ENCODE results near the gene FYN.
A peak's percentile ranks its signal among the peaks of the same experiment; 100 is the strongest.

Gene FYN

DNA sequence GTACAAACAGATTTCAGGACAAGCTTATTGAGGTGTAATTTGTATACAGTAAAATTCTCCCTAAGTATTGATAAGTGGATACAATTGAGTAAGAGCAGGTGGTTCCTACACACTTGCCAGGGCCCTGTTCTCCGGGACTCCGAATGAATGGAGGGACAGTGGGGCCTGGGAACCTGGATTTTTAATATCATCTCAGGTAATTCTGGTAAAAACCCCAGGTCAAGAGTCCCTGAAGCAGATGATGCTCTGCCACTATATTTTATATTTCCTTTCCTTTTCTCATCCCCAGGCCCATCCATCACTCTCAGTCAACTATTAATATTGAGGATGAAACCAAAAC lies 104.9 kb downstream of the FYN start:
- no peak for DNase-seq

DNA sequence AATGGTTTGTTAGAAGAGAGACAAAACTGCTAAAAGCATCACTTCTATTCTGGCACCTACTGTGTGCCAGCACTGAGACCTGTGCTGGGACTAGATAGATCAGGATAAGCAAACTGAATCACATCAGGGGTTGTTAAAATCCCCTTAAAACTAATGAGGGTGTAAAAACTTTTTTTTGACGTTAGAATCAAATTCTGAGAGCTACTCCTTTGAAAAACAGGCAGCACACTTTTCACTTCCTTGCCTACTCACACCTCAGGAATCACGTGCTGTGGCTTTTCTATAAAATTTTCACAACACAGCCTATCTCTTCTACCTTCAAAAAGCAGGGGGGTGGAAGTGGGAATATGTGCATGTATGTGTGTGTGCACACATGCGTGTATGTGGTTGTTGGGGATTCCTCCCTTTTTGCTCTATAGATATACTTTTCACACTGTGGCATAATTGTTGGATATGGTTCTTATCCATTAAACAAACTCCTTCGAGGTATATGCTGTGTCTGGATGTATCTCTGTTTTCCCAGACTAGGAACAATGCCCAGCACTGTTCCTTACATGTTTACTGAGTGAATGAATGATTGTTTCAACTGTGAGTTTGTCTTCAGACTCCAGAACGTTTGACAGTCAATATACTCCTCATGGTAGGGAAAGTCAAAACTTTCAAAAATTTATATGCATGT lies 105.4 kb downstream of the FYN start:
- no peak for DNase-seq

DNA sequence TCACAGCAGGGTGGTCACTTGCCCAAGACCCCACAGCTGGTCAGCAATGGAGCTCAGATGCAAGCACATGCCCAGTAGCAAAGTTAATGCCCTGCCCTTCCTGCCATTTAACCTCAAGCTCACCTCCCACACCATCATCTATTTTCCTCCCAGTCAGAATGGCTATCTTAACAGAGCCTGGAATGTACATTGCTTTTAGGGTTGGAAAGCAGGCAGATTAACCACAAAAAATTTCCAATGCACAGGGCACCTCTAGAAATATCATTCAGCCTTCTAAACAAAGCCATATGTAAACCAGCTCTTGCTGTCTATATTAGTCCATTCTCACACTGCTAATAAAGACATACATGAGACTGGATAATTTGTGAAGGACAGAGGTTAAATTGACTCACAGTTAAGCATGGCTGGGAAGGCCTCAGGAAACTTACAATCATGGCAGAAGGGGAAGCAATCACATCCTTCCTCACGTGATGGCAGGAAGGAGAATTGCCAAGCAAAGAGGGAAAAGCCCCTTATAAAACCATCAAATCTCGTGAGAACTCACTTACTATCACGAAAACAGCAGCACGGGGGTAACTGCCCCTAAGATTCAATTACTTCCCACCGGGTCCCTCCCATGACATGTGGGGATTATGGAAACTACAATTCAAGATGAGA lies 106.9 kb downstream of the FYN start:
- peak; percentile 79 for DNase-seq

DNA sequence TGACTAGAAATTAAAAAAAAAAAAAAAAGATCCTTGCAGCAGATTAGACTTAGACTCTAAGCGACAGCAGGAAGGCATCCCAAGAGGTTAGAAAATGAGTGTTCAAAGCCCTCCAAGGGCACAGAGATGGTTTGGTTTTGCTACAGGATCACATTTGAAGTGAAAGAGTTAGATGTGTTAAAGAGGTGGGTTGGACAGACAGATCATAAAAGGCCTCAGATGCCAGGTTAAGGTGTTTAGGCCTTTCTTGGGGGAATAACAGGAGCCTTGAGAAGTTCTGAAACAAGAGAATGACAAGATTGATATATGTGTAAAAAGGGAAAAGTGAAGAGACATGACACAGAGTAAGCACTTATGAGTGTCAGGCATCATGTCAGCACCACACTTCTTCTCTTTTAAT lies 107.5 kb downstream of the FYN start:
- DNase-seq: no peak

DNA sequence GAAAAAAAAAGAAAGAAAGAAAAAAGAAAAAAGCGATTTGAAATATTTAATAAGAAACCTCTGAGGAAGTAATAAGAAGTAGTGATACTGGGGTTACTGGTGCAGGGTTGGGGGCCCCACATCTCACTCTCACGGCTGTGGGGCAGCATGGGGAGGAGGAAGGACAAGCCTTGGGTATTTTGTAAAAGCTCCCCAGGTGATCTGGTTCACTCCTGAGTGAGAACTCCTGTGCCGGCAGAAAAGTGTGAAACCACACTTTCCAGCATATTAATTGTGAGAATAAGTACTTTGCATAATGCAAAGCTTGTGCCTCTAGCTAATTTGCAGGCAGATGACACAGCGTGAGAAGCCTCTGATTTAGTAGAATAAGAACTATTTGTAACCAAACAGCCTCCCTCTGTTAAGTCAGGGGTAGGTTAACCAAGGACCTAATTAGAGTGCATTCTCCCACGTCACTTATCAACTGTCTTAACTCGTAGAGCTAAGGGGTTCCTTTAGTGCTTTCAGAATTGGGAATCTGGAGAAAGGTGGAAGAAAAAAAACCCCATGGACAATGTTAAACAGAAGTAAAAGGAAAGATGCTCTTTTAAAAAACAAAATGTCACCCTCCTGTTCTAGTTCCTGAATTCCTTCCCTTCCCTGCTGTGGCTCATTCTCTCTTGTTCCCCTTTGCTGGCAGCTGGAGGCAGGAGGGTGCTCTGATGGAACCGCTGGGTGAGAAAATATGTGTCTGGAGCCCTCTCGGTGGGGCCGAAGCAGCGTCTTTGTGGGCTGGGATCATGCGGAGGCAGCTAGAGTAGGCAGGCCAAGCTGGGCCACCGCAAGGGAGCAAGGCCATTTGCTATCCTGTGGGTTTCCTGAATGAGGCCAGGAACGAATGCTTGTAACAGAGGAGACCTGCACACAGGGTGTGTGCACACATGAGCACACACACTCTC lies 108.7 kb downstream of the FYN start:
- DNase-seq: peak; percentile 47

DNA sequence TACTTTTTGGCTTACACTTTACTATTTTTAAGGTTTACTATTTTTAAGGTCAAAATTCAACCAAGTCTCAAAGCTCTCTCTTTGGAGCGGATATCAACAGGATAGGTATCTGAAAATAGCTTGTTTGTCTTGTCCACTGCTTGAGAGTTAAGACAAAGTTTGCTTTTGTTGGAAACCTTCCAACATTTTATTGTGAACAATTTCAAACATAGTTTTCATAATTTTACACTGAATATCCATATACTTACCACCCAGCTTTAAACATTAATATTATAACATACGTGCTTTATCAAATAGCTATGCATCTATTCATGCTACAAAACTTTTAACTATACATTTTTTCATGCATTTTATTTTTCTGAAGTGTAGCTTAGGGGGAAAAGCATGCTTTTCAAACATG lies 109.9 kb downstream of the FYN start:
- DNase-seq: peak; percentile 91

DNA sequence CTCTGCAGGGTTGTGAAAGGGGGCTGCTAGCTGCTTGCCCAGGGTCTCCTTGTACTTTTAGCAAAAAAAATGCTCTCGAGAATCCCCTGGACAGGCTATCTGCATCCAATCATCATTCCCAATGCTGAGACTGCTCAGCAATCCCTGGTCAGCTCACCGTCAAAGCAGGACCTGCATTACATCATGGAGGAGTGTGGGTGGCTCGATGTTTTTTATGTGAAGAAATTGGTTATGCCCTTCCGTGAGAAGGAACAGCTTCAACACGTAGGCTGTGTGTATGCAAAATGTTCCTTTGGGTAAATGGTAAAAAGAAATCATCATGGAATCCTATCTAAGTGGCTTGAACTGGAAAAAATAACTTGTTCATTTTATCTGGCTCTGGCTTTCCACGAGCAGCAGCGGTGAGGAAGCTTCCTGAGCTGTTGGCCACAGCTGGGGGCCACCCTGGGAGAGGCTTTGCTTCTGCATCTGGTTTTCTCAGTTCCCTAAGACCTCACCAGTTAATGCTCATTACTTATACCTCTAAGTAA lies 111.4 kb downstream of the FYN start:
- peak; percentile 69 for DNase-seq

DNA sequence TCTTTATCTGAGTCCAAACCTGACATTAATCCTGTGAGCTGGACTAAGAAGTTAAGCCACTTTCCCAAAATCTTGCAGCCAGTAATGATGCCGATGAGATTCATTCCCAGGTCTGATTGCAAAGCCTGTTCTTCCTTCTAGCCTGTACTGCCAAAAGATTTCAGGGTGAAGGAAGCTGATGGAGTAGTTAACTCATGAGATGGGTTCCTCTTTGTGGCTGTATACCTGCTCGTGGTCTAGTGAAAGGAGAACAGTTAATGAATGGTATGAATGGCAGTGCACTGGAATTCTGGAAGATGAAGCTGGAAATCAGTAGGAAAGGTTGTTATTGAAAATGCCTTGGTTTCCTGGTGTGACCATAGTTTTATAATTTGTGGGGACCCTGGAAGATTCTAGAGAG lies 112.0 kb downstream of the FYN start:
- no peak for DNase-seq

DNA sequence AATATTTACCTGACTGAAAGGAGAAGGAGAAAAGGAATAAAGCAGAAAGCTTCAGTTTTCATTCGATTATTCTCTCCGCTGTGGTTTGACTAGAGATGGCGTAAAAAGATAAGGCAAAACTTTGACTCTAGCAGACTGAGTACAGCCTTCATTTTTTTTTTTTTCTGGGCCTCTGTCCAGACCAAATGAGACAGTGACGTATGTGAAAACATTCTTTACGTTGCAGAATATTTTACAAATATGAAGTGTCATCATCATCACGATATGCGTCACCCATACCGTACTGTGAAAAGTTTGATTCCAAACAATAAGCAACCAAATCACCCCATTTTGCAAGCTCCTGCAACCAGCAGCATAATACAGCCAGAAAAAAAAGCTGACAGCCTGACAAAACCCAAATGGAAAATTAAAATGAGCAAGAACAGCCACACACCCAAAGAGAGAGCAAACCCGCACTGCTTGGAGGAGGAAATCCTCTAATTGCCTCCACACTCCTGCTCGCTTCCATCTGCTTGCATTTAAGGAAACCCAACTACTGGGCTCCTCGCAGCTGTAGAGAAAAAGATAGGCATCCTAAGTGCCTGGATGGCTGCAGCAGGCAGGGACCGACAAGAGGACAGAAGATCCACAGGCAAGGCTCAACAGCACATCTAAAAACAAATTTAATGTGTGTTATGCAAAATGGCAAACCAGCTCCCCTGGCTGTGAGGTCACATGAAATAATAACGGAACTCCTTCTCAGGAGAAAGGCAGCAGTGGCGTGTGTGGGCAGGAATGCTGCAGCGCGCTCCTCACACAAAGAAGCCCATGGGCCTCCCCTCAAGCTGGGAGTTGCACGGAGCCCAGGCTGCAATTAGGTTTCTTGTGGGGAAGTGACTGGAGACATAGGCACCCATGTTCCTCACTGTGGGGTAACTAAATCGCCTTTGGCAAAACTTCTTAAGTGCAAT lies 113.1 kb downstream of the FYN start:
- peak; percentile 90 for DNase-seq

DNA sequence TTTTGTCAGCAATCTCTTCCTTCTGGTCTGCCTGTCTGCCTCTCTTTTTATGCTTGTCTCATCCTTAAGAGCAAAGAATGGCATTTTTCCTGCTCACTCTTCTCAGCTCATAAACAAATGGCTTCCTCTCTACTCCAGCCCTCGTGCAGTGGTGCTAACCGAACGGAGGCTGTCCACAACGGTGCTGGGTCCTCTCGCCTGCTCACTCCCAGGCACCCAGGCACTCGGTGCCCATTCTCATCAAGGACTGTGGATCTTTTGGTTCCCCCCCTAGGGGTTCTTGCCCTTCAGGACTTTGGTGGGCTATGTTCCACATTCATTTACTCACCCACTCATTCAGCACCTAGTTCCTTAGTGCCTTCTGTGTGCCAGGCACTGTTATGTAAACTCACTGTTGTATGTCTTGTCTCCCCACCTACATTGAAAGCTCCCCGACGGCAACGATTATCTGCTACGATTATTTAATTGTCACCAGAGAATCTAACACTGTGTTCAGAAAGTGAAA lies 113.9 kb downstream of the FYN start:
- no peak for DNase-seq

DNA sequence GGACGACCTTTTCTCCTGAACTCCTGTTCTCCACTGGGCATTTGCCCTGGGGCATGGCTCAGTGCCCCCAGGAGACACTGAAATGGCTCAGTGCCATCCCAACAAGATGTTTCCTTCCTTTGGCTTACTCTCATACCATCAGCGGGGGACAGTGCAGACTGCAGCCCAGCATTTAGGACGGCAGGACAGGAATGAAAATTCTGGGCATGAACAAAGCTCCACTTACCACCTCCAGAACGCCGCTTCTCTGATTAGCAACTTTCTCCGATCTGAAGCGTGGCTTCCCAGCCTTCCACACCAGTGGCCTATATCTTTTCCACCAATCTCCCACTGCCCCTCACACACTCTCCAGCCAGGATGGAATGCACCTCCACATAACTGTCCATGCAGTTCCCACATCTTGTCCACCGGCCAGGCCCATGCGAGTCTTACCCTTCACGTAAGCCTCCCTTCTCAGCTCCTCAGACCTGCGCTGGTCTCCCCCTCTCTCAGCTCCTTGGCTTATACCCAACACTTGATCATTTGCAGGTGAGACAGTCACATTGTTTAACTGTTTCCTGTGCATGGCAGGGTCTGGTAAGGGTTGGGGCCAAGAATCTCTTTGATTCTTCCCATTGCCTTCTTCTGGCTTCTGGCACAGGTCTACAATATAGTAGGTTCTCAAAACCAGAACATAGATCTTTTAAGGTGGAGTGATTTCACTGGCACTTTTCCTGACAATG lies 114.5 kb downstream of the FYN start:
- DNase-seq: no peak

DNA sequence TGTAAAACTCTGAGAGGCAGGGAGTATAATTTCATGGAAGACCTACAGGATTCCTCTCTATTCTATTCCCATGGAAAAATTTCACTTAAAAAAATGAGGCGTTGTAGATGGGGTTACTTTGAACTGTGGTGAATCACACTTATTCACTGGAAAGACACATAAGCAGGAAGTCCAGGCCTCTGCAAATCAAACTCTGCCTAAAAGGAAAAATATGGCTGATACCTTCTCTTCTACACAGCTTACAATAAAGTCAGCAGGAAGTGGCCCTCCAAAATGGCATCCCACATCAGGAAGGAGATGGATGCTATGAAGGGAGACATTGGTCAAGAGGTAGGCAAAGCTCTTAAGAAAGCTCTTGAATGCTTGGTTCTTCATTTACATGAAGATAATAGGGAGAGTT lies 115.9 kb downstream of the FYN start:
- DNase-seq: peak; percentile 77

DNA sequence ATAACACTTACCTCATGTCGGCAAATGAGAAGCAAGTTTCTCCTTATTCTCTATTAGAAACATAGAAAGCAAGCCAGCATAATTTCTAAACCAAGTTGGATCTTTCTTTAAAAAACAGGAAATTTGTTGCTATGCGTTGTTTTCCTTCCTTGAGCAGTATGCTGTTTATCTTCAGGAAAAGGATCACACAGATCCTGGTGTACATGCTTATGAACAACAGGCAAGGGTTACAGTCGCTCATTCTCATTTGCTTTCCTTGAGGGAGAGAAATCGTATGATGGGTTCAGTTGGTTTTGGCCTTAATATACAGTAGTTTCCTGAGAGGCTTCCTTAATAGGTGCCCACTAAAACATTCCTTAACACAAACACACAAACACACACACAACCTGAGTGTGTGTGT lies 118.8 kb downstream of the FYN start:
- DNase-seq: no peak

DNA sequence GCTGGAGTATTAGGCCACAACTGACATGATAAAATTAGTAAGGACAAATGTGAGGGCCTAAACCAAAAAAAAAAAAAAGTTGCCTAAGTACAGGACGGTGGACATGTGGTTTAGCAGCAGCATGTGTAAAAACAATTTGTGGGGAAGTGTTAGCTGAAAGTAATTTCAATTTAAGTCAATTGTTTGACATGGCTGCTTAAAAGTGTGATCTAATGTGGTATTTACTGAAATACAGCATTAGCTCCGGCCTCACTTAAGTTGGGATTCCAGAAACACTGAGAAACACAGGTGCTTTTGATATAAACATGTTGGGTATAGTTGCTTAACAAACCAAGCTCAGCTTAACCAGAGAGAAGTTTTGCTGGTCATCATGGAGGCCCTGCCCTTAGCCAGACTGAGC lies 119.7 kb downstream of the FYN start:
- DNase-seq: no peak

DNA sequence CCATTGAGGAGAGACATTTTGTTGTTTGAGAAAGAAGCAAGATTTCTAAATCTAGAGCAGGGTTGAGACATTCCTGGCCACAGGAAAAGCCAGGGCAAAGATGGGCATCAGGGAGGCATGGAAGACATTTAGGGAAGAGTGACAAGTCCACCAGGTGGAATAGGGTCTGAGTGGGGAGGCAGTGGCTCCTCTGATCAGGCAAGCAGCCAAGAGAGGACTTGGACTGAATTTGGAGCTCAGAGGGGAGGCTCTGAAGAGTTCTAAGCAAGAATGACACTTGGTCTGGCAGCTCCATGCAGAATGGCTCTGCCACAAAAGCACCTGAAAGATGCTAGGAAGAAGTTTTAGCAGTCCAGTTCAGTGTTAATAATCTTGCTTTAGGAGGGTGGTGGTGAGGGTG lies 120.8 kb downstream of the FYN start:
- DNase-seq: no peak

DNA sequence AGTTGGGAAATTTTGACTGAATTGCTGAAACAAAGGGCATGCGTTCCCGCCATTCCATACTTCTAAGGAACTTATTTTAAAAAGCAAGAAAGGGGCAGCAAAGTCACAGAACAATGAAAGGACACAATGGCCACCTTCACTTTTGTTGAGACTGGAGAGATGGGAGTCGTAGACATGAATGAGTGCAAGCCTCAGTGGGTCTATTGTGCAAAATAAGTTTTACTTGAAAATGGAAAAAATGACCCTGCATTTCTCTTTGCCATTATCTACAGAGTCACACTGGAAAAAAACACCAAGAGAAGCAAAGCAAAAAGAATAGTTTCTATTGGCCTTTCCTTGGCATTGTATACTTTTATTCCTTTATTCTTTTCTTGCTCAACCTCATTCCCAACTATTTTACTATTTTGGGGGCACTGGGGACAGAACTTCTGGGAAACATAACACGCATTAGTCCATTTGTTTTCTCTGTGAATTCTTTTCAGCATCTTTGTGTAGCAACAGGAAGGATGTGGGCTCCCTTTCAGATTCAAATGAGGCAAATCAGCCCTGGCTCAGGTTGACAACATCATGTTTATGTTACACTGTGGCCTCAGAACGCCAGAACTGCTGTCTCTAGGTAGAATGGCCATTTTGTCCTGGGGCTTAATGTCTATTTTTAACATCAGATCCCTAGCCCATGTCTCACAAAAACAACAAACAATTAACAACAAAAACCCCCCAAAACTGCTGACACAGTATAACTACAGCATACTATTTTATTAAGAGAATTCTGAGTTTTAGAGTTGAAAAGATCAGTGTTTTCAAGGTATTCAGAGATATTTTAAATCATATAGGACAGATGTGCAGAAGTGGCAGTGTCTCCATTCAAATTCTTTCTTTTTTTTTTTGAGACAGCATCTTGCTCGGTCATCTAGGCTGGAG lies 122.2 kb downstream of the FYN start:
- peak; percentile 66 for DNase-seq

DNA sequence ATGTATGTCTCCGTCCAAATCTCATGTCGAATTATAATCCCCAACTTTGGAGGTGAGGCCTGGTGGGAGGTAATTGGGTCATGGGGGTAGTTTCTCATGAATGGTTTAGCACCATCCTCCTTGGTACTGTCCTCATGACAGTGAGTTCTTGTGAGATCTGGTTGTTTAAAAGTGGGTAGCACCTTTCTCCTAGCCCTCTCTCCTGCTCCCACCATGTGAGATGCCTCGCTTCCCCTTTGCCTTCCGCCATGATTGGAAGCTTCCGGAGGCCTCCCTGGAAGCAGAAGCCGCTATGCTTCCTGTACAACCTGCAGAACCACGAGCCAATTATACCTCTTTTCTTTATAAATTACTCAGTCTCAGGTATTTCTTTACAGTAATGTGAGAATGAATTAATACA lies 123.1 kb downstream of the FYN start:
- no peak for DNase-seq

DNA sequence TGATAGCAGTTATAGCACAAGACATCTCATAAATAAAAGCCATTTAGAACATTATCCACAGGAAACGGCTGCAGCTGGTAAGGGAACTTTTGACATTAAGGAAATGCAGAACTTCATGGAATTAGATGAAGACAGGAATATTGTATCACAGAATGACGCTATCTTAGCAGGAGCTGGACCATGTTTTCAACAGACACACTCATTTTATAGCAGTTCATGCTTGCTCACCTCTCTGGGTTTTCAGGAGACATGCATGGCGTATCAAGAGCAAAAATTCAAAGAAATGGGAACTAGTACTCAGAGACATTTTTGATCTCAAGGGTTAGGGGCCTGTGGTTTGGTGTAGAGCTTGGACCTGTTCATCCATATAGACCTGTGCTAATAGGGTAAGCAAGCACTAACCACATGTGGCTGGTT lies 125.0 kb downstream of the FYN start:
- DNase-seq: no peak

DNA sequence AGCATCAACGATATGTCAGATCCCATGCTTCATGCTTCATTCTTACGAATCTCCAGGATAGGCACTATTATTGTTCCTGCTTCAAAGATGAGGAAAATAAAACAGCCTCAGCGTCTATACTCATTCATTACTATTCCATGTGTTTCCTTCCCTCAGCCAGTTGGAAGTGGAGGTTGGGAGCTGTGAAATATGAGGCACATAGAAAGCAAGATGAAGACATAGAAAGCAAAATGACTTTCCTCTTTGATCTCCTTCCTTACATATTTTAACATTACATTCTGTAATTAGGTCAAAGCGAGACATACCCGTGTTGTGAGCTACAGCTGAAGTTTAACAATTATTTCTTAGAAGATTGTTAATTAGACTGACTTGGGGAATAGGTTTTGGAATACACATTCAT lies 125.4 kb downstream of the FYN start:
- no peak for DNase-seq

DNA sequence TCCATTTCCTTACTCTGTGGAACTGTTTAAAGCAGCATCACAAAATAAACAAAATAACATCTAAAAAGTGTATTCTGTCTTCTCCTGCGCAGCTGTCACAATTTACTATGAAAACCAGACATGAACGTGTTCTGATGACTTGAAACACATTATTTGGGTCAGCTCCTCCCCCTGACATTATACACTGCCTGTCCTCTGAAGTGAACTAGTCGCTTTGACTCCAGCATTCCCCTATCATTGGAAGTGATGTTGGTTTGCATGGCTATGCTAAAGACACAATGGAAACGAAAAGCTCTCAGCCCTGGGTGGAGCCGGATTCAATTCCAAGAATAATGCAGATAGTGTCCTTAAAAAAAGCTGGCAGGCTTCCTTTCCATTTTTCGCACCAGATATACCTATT lies 125.9 kb downstream of the FYN start:
- DNase-seq: no peak

Data from fibroblast of skin of back (primary cell).